ENCODE results near the gene NKTR.

The NKTR gene

DNA sequence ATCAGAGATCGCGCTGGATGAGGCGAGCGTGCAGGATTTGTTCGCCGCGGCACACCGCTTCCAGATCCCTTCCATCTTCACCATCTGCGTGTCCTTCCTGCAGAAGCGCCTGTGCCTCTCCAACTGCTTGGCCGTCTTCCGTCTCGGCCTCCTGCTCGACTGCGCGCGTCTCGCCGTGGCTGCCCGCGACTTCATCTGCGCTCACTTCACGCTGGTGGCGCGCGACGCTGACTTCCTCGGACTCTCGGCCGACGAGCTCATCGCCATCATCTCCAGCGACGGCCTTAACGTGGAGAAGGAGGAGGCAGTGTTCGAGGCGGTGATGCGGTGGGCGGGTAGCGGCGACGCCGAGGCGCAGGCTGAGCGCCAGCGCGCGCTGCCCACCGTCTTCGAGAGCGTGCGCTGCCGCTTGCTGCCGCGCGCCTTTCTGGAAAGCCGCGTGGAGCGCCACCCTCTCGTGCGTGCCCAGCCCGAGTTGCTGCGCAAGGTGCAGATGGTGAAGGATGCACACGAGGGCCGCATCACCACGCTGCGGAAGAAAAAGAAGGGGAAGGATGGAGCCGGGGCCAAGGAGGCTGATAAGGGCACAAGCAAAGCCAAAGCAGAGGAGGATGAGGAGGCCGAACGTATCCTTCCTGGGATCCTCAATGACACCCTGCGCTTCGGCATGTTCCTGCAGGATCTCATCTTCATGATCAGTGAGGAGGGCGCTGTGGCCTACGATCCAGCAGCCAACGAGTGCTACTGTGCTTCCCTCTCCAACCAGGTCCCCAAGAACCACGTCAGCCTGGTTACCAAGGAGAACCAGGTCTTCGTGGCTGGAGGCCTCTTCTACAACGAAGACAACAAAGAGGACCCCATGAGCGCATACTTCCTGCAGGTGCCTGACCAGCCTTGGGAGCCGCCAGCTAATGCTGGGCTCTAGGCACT, 85.7 kb downstream of the NKTR start:
- no peaks in the 10 kb centered on the region for H4K20me1 ChIP-seq (ENCODE audit: insufficient read depth)
- no peaks in the 10 kb centered on the region for H3K79me2 ChIP-seq (ENCODE audit: insufficient read depth, low read depth)
- no peaks in the 10 kb centered on the region for H3K4me1 ChIP-seq (ENCODE audit: low read depth, poor library complexity, severe bottlenecking)
- H3K27ac ChIP-seq, result no peak overlapping the region
- TF ChIP-seq, protein P1, sequence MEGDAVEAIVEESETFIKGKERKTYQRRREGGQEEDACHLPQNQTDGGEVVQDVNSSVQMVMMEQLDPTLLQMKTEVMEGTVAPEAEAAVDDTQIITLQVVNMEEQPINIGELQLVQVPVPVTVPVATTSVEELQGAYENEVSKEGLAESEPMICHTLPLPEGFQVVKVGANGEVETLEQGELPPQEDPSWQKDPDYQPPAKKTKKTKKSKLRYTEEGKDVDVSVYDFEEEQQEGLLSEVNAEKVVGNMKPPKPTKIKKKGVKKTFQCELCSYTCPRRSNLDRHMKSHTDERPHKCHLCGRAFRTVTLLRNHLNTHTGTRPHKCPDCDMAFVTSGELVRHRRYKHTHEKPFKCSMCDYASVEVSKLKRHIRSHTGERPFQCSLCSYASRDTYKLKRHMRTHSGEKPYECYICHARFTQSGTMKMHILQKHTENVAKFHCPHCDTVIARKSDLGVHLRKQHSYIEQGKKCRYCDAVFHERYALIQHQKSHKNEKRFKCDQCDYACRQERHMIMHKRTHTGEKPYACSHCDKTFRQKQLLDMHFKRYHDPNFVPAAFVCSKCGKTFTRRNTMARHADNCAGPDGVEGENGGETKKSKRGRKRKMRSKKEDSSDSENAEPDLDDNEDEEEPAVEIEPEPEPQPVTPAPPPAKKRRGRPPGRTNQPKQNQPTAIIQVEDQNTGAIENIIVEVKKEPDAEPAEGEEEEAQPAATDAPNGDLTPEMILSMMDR (conservative IDR thresholded peaks at IDR 0.05; ENCODE audit: low read depth, low read length), result no peak
- no peak overlapping the region for H3K4me2 ChIP-seq
- no peaks in the 10 kb centered on the region for H3K27me3 ChIP-seq (ENCODE audit: insufficient read depth, low read depth)
- no peak overlapping the region for H2AFZ ChIP-seq (ENCODE audit: low read depth)
- no peak overlapping the region for H3K9ac ChIP-seq
- no peak overlapping the region for H3K4me3 ChIP-seq (IDR thresholded peaks at IDR 0.05; ENCODE audit: insufficient read depth, low read depth, low read length)
- no peaks in the 10 kb centered on the region for H3K36me3 ChIP-seq (ENCODE audit: insufficient read depth)

DNA sequence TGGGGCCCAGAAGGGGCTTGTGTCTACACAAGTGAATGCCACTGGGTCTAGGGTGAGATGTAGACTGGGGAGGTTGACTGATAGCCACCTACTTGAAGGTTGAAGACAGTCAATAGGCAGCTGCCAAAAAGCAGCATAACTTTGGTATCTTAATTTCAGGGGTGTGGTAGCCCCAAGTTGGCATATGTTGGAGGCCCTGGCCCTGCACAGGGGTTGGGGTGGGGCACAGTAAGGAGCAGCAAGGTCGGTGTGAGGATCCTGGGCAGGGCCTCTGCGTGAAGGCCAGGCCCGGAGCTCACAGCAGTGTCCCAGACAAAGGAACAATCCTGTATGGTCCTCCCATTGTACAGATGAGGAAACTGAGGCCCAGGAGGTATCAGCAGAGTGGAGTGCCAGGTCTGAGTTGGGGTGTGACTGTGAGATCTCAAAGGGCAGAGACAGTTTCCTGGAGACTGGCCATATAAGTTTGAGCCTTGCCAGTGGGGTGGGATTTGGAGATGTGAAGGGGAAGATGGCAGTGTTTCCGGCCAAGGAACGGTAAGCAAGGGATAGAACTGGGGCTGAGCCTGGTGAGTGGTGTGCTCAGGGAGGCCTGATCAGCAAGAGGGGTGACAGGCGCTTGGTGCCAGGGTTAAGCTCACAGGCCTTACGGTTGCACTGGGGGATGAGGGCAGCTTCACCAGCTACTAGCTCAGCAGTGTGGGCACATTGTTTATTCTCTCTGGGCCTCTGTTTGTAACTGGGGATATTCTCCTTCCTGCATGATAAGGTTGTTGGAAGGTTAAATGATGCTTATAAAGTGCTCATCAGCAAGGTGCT, 86.6 kb downstream of the NKTR start:
- no peaks in the 10 kb centered on the region for H3K36me3 ChIP-seq (ENCODE audit: insufficient read depth)
- H2AFZ ChIP-seq (ENCODE audit: low read depth), result no peak overlapping the region
- TF ChIP-seq, protein P1 (conservative IDR thresholded peaks at IDR 0.05; ENCODE audit: low read depth, low read length), result no peak
- H3K4me1 ChIP-seq (ENCODE audit: low read depth, poor library complexity, severe bottlenecking), result no peaks in the 10 kb centered on the region
- H3K4me3 ChIP-seq (IDR thresholded peaks at IDR 0.05; ENCODE audit: insufficient read depth, low read depth, low read length), result no peak overlapping the region
- H3K4me2 ChIP-seq, result no peak overlapping the region
- no peaks in the 10 kb centered on the region for H3K27me3 ChIP-seq (ENCODE audit: insufficient read depth, low read depth)
- H3K9ac ChIP-seq, result no peak overlapping the region
- no peaks in the 10 kb centered on the region for H3K79me2 ChIP-seq (ENCODE audit: insufficient read depth, low read depth)
- no peaks in the 10 kb centered on the region for H4K20me1 ChIP-seq (ENCODE audit: insufficient read depth)
- H3K27ac ChIP-seq, result no peak overlapping the region

DNA sequence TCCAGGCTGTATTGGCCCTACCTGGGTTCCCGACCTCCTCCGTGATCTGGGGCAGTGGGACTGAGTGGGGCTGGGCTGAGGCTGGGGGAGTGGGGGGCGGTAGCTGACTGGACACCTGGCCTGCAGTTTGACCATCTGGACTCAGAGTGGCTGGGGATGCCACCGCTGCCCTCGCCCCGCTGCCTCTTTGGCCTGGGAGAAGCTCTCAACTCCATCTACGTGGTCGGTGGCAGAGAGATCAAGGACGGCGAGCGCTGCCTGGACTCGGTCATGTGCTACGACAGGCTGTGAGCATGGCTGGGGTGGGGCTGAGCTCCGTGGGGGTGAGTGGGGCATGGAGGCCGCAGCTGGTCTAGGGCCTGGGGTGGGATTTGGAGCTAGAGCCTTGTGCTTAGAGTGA, 87.5 kb downstream of the NKTR start:
- no peaks in the 10 kb centered on the region for H3K27me3 ChIP-seq (ENCODE audit: insufficient read depth, low read depth)
- H3K27ac ChIP-seq, result no peak overlapping the region
- H3K4me2 ChIP-seq, result no peak overlapping the region
- H3K79me2 ChIP-seq (ENCODE audit: insufficient read depth, low read depth), result no peaks in the 10 kb centered on the region
- no peak overlapping the region for H3K4me3 ChIP-seq (IDR thresholded peaks at IDR 0.05; ENCODE audit: insufficient read depth, low read depth, low read length)
- no peak overlapping the region for H2AFZ ChIP-seq (ENCODE audit: low read depth)
- no peaks in the 10 kb centered on the region for H3K4me1 ChIP-seq (ENCODE audit: low read depth, poor library complexity, severe bottlenecking)
- H3K36me3 ChIP-seq (ENCODE audit: insufficient read depth), result no peaks in the 10 kb centered on the region
- TF ChIP-seq, protein P1 (conservative IDR thresholded peaks at IDR 0.05; ENCODE audit: low read depth, low read length), result no peak
- H4K20me1 ChIP-seq (ENCODE audit: insufficient read depth), result no peaks in the 10 kb centered on the region
- no peak overlapping the region for H3K9ac ChIP-seq

DNA sequence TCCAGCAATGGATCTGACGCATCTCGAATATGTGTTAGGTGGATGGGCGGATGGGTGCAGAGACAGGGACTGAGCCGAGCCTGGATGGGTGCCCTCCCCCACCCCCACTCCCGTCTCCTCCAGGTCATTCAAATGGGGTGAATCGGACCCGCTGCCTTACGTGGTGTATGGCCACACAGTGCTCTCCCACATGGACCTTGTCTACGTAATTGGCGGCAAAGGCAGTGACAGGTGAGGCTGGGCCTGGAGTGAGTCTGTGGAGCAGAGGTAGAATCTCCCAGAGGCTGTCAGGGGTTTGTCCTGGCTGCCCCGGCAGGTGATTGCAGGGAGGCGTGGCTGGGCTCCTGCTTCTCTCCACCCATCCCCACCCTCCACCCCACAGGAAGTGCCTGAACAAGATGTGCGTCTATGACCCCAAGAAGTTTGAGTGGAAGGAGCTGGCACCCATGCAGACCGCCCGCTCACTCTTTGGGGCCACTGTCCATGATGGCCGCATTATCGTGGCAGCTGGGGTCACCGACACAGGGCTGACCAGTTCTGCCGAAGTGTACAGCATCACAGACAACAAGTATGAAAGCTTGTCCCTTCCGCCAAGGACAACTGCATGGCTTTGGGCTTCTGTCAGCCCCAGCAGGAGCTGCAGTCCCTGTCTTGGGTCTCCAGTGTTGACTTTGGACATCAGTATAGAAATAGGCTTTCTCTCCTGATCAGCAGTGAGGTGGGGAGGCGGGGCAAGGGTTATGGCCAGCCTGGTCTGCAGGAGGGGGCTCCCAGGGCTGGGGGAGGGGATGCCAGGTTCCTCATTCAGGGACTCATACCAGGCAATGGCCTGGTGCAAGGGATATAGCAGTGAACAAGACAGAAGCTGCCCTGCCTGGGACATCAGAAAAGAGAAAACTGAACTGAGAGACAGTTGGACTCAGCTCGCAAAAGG, 88.3 kb downstream of the NKTR start:
- Histone ChIP-seq H3K4me2 (no peak overlapping the region), H3K27ac (no peak overlapping the region), H4K20me1 (ENCODE audit: insufficient read depth) (no peaks in the 10 kb centered on the region), H3K79me2 (ENCODE audit: insufficient read depth, low read depth) (no peaks in the 10 kb centered on the region), H3K4me1 (ENCODE audit: low read depth, poor library complexity, severe bottlenecking) (no peaks in the 10 kb centered on the region), H3K9ac (no peak overlapping the region), H3K27me3 (ENCODE audit: insufficient read depth, low read depth) (no peaks in the 10 kb centered on the region), H3K36me3 (ENCODE audit: insufficient read depth) (no peaks in the 10 kb centered on the region), H2AFZ (ENCODE audit: low read depth) (no peak overlapping the region), H3K4me3 (IDR thresholded peaks at IDR 0.05; ENCODE audit: insufficient read depth, low read depth, low read length) (no peak overlapping the region)
- TF ChIP-seq, protein P1 (conservative IDR thresholded peaks at IDR 0.05; ENCODE audit: low read depth, low read length), result no peak
